ENCODE measurements around the gene LRATD1.

DNA sequence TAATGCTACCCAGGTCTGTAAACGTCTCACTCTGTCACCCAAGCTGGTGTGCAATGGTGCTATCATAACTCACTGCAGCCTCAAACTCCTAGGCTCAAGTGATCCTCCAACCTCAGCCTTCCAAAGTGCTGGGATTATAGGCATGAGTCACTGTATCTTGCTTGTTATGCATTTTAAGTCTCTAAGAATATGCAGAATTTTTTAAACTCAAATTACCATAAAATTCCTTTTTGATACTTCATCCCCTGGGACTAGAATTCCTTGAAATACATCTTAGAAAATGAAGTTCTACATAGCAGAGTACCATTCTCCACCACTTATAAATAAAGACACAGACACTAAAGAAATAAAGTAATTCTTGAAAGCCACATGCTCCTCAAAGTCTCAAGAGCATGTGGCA lies 30.2 kb upstream of the LRATD1 start:
- no peak for TF ChIP-seq ZNF274 (IDR thresholded peaks at IDR 0.05; ENCODE audit: low read depth, low read length)
- TF ChIP-seq SUZ12 (IDR thresholded peaks at IDR 0.05; ENCODE audit: extremely low read depth, insufficient read depth, insufficient read length): no peak
- no peak for TF ChIP-seq YY1 (IDR thresholded peaks at IDR 0.05; ENCODE audit: insufficient read depth, insufficient read length)

All from NT2/D1 (cell line).